Measurements from ENCODE around the gene HEATR5B.
"Not testable (repeated sequence)": the region's sequence is repeated elsewhere in the genome, so short reads cannot be mapped to it uniquely, and the experiment has no call there.

Gene HEATR5B

GRCh38 chr2:37061013-37061711, 23.0 kb downstream of the HEATR5B start:
- no peak for FAIRE-seq

- FAIRE-seq = no peak
These were observed 23.7 kb downstream of the HEATR5B start for GRCh38 chr2:37060446-37060845.

- no peak for FAIRE-seq
These were observed 24.3 kb downstream of the HEATR5B start for GRCh38 chr2:37059841-37060240.

- no peak for FAIRE-seq
These were observed 31.4 kb downstream of the HEATR5B start for GRCh38 chr2:37052600-37053332.

- FAIRE-seq = no peak
These were observed 44.6 kb downstream of the HEATR5B start for GRCh38 chr2:37039580-37039979.

- FAIRE-seq = no peak
These were observed 46.4 kb downstream of the HEATR5B start for GRCh38 chr2:37037771-37038170.

GRCh38 chr2:37029758-37030157, 54.4 kb downstream of the HEATR5B start:
- no peak for FAIRE-seq

- FAIRE-seq = no peak
These were observed 58.1 kb downstream of the HEATR5B start for GRCh38 chr2:37026050-37026449.

GRCh38 chr2:37020887-37021796, 63.0 kb downstream of the HEATR5B start:
- FAIRE-seq = no peak

GRCh38 chr2:37020212-37020886, 63.8 kb downstream of the HEATR5B start:
- no peak for FAIRE-seq

- FAIRE-seq = no peak
These were observed 70.9 kb downstream of the HEATR5B start for GRCh38 chr2:37013315-37013641.

- no peak for FAIRE-seq
These were observed 73.0 kb downstream of the HEATR5B start for GRCh38 chr2:37011130-37011529.

GRCh38 chr2:37005118-37005868, 78.9 kb downstream of the HEATR5B start:
- no peak for FAIRE-seq

- FAIRE-seq = peak; percentile 77
These were observed 83.1 kb downstream of the HEATR5B start for GRCh38 chr2:37000988-37001556.

GRCh38 chr2:37000318-37000717, 83.9 kb downstream of the HEATR5B start:
- no peak for FAIRE-seq

- not testable (repeated sequence) for FAIRE-seq
These were observed 84.8 kb downstream of the HEATR5B start for GRCh38 chr2:36999416-36999815.

GRCh38 chr2:36993841-36994620, 90.1 kb downstream of the HEATR5B start:
- no peak for FAIRE-seq

GRCh38 chr2:36988008-36988407, 96.2 kb downstream of the HEATR5B start:
- FAIRE-seq = no peak

GRCh38 chr2:36982467-36982866, 101.7 kb downstream of the HEATR5B start:
- FAIRE-seq = no peak

- FAIRE-seq = peak; percentile 31
These were observed 102.3 kb downstream of the HEATR5B start for GRCh38 chr2:36981911-36982310.

GRCh38 chr2:36979007-36979406, 105.2 kb downstream of the HEATR5B start:
- FAIRE-seq = not testable (repeated sequence)
